Measurements from ENCODE around the gene TRIP11.
"Not testable (repeated sequence)": the region's sequence is repeated elsewhere in the genome, so short reads cannot be mapped to it uniquely, and the experiment has no call there.

Gene TRIP11

GRCh38 chr14:92039719-92040430 is at the start of gene TRIP11:
TRIP11 (minus strand) TSS chr14:92040059; CDS start chr14:92039685, 374 bp downstream.
- peak; percentile 93 for DNase-seq

GRCh38 chr14:92088494-92088893 is 48.6 kb upstream of the TRIP11 start:
- no peak for DNase-seq

GRCh38 chr14:92074555-92074954 is 34.7 kb upstream of the TRIP11 start:
- DNase-seq, result no peak

GRCh38 chr14:92058006-92058917 is 18.4 kb upstream of the TRIP11 start:
- no peak for DNase-seq

- DNase-seq, result no peak
Observed at GRCh38 chr14:92049781-92050180, 9.9 kb upstream of the TRIP11 start.

- DNase-seq, result not testable (repeated sequence)
Observed at GRCh38 chr14:92049221-92049620, 9.4 kb upstream of the TRIP11 start.

GRCh38 chr14:92045904-92046303 is 6.0 kb upstream of the TRIP11 start:
- not testable (repeated sequence) for DNase-seq

GRCh38 chr14:92041766-92042165 is 1.9 kb upstream of the TRIP11 start:
- DNase-seq, result not testable (repeated sequence)

- DNase-seq, result no peak
Observed at GRCh38 chr14:92041203-92041602, 1.3 kb upstream of the TRIP11 start.

GRCh38 chr14:92040431-92041051 is 682 bp upstream of the TRIP11 start:
- peak; percentile 9 for DNase-seq

GRCh38 chr14:92039063-92039718 is 668 bp downstream of the TRIP11 start:
- DNase-seq, result peak; percentile 87

- no peak for DNase-seq
Observed at GRCh38 chr14:92037989-92038388, 1.9 kb downstream of the TRIP11 start.

GRCh38 chr14:92035890-92036289 is 4.0 kb downstream of the TRIP11 start:
- DNase-seq, result no peak

- DNase-seq, result no peak
Observed at GRCh38 chr14:92033906-92034687, 5.8 kb downstream of the TRIP11 start.

- DNase-seq, result no peak
Observed at GRCh38 chr14:92033433-92033832, 6.4 kb downstream of the TRIP11 start.

GRCh38 chr14:92026548-92027190 is 13.2 kb downstream of the TRIP11 start:
- no peak for DNase-seq

GRCh38 chr14:92022036-92022435 is 17.8 kb downstream of the TRIP11 start:
- no peak for DNase-seq

- no peak for DNase-seq
Observed at GRCh38 chr14:92021523-92021922, 18.3 kb downstream of the TRIP11 start.

GRCh38 chr14:92014040-92014439 is 25.8 kb downstream of the TRIP11 start:
- DNase-seq, result no peak

- DNase-seq, result no peak
Observed at GRCh38 chr14:92012121-92012748, 27.6 kb downstream of the TRIP11 start.

- no peak for DNase-seq
Observed at GRCh38 chr14:92010644-92011043, 29.2 kb downstream of the TRIP11 start.
